Retinal pigment epithelial cell (primary cell): ENCODE data around the gene EPOP.

Experiments used
- DNase-seq: peaks from one replicate; pipeline ENCODE4 v3.0.0-alpha.2; 2010; ENCODE audit warnings: low read depth
- H3K4me3 ChIP-seq: 2 replicates; pipeline ENCODE4 v1.5.1; 2011; ENCODE audit warnings: mild to moderate bottlenecking, low read length, control low read depth, moderate library complexity
- TF ChIP-seq, protein P1 (sequence below): conservative IDR thresholded peaks from 2 replicates; pipeline ENCODE4 v1.5.1; 2011; ENCODE audit warnings: low read depth, low read length, control low read depth, inconsistent platforms

Gene EPOP

GRCh38 chr17:38705523-38705802, 30.7 kb upstream of the EPOP start:
- peak overlapping the region; percentile 76 for H3K4me3 ChIP-seq
- no peak for DNase-seq
- TF ChIP-seq, protein P1, sequence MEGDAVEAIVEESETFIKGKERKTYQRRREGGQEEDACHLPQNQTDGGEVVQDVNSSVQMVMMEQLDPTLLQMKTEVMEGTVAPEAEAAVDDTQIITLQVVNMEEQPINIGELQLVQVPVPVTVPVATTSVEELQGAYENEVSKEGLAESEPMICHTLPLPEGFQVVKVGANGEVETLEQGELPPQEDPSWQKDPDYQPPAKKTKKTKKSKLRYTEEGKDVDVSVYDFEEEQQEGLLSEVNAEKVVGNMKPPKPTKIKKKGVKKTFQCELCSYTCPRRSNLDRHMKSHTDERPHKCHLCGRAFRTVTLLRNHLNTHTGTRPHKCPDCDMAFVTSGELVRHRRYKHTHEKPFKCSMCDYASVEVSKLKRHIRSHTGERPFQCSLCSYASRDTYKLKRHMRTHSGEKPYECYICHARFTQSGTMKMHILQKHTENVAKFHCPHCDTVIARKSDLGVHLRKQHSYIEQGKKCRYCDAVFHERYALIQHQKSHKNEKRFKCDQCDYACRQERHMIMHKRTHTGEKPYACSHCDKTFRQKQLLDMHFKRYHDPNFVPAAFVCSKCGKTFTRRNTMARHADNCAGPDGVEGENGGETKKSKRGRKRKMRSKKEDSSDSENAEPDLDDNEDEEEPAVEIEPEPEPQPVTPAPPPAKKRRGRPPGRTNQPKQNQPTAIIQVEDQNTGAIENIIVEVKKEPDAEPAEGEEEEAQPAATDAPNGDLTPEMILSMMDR, result no peak

DNA sequence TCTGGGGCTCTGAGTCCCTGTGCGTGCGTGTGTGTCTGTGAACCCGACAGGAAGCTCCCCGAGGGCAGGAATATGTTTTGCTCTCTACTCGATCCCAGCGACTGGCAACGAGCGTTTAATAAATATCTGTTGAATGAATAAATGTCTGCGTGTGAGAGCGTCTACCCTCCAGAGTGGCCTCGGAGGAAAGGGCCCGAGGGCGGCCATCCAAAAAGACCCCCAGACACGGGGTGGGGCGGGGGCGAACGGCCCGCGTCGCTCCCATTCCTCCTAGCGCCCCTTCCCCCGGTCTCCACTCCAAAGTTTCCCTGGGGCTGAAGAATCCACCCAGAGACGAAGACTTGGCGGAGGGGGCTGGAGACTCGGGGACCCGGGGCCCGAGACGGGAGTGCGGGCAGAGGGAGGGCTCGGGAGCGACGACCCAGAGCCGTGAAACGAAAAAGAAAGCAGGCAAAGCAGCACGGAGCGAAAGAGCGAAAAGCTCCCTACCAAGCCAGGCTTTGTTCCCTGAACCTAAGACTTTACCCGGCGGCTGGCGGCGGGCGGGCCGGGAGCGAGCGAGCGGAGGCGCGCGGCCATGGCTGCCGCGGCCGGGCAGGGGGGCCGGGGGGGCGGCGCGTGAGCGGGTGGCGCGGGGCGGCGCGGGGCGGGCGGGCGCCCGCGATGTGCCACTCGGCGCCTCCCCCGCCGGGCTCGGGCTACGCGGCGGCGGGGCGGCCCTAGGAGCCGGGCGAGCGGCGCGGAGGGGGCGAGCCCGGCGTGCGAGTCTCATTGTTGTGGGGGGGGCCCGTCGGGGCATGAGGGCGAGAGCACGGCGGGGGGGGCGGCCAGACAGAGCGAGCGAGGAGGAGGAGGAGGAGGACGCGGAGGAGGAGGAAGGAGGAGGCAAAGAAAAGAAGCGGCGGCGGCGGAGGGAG, 30.1 kb upstream of the EPOP start, which contains the start of gene MLLT6:
TSS of gene MLLT6 (plus strand) at position 668 of the 917 bp plus-strand sequence. CDS start 360 bp downstream, outside the sequence.
- no peak for DNase-seq
- H3K4me3 ChIP-seq, result peak within 1 kb of the TSS; percentile 76
- TF ChIP-seq, protein P1, result no peak

GRCh38 chr17:38703742-38704605, 29.2 kb upstream of the EPOP start:
- peak overlapping the region; percentile 74 for H3K4me3 ChIP-seq
- TF ChIP-seq, protein P1, result no peak
- no peak for DNase-seq

DNA sequence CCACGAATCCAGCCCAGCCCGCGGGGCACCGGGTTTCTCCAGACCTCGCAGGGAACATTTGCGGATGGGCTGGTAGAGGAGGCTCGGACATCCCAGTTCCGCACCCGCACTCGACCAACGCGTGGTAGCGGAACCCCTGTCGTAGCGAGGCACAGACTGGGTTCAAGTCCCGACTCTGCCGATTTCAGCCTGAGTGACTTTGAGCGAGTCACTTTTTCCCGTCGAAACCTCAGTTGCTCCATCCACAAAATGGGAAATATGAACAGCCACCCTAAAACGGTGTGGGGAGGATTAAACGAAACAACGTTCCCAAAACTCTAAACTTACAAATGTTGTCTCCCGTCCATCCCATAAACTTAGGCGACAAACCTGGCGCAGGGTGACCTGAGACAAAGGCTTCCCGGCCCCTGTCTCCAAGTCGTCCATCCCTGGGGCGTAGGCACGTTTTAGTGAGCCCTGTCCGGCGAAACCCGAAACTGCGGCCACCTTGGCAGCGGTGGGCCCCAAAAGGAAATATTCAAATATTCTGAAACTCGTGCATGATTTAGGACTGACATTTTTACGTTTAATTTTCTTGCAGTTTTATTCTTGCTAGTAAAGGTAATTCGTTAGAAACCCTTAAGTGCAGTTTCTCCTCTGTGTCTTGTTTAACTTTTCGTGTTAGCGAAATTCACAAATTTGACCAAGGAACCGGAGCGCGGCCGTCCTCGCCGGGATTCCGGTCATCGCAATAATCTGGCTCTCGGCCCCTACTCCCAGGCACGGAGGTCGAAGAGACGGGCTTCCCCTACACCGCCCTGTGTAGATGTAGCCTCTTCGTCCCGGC, 28.4 kb upstream of the EPOP start:
- no peak for DNase-seq
- TF ChIP-seq, protein P1, result no peak

GRCh38 chr17:38702166-38702915, 27.6 kb upstream of the EPOP start:
- H3K4me3 ChIP-seq, result peak overlapping the region; percentile 74
- DNase-seq, result peak; percentile 34
- TF ChIP-seq, protein P1, result no peak

More for the DNA sequence above, 28.4 kb upstream of the EPOP start:
- peak overlapping the region; percentile 74 for H3K4me3 ChIP-seq
